IMR-90 (cell line): ENCODE measurements around the gene GPR17.

ENCODE experiments used
- BHLHE40 ChIP-seq: fragments of 150-350 bp; IDR thresholded peaks from 2 replicates; pipeline ENCODE4 v1.6.1; 2016; ENCODE audit warnings: mild to moderate bottlenecking, low read depth, low read length
- CEBPB ChIP-seq: IDR thresholded peaks from 2 replicates; pipeline ENCODE4 v1.6.1; 2012; ENCODE audit warnings: low read depth, low read length, improper control_type of control experiment
- CTCF ChIP-seq: conservative IDR thresholded peaks from 2 replicates; pipeline ENCODE4 v1.5.1; 2012; ENCODE audit warnings: mild to moderate bottlenecking, low read depth, low read length, improper control_type of control experiment
- FOS ChIP-seq: fragments of 150-350 bp; IDR thresholded peaks from 2 replicates; pipeline ENCODE4 v1.6.1; 2016; ENCODE audit warnings: low read depth, low read length
- MAZ ChIP-seq: IDR thresholded peaks from 2 replicates; pipeline ENCODE4 v1.6.1; 2012; ENCODE audit warnings: low read depth, mild to moderate bottlenecking, low read length, improper control_type of control experiment, moderate library complexity, borderline replicate concordance
- MXI1 ChIP-seq: IDR thresholded peaks from 2 replicates; pipeline ENCODE4 v1.6.1; 2012; ENCODE audit warnings: low read depth, mild to moderate bottlenecking, low read length, moderate library complexity, borderline replicate concordance
- POLR2A ChIP-seq: IDR thresholded peaks from 2 replicates; pipeline ENCODE4 v1.6.1; 2012; ENCODE audit warnings: mild to moderate bottlenecking, low read depth, low read length
- RAD21 ChIP-seq: IDR thresholded peaks from 2 replicates; pipeline ENCODE4 v1.6.1; 2012; ENCODE audit warnings: low read length, improper control_type of control experiment
- RFX5 ChIP-seq: IDR thresholded peaks from 2 replicates; pipeline ENCODE4 v1.8.0; 2012; ENCODE audit warnings: low read depth, mild to moderate bottlenecking, low read length, moderate library complexity
- SMC3 ChIP-seq: fragments of 150-350 bp; IDR thresholded peaks from 2 replicates; pipeline ENCODE4 v1.6.1; 2016; ENCODE audit warnings: low read depth, mild to moderate bottlenecking, antibody characterized with exemption, low read length, moderate library complexity

GRCh38 chr2:127665267-127665893 lies 19.4 kb downstream of the GPR17 start:
- TF ChIP-seq CTCF: no peak
- TF ChIP-seq RAD21: no peak
- TF ChIP-seq MXI1: no peak
- no peak for TF ChIP-seq POLR2A
- TF ChIP-seq SMC3: no peak
- no peak for TF ChIP-seq CEBPB
- no peak for TF ChIP-seq BHLHE40
- TF ChIP-seq FOS: no peak
- TF ChIP-seq RFX5: no peak
- no peak for TF ChIP-seq MAZ
